HG02981 (cell line): Measurements from ENCODE around the gene RIT1.

Source experiments
- ATAC-seq: cut with Tn5 transposase; IDR thresholded peaks from one replicate; pipeline ENCODE4 v1.9.1; 2021; ENCODE audit warnings: mild to moderate bottlenecking, moderate library complexity; ENCODE audit not compliant: unreplicated experiment

The RIT1 gene

GRCh38 chr1:155911156-155912055 lies at the start of gene RIT1:
Gene RIT1, minus strand, starts transcription at chr1:155911349. Its CDS starts 588 bp downstream, at chr1:155910761.
- peak; percentile 87 for ATAC-seq

GRCh38 chr1:155960081-155960745 lies 49.1 kb upstream of the RIT1 start:
- no peak for ATAC-seq

GRCh38 chr1:155957411-155957915 lies 46.3 kb upstream of the RIT1 start:
- ATAC-seq = no peak

- no peak for ATAC-seq
Measured at GRCh38 chr1:155954645-155955044, 43.5 kb upstream of the RIT1 start.

GRCh38 chr1:155952505-155952890 lies 41.3 kb upstream of the RIT1 start:
- ATAC-seq = no peak

DNA sequence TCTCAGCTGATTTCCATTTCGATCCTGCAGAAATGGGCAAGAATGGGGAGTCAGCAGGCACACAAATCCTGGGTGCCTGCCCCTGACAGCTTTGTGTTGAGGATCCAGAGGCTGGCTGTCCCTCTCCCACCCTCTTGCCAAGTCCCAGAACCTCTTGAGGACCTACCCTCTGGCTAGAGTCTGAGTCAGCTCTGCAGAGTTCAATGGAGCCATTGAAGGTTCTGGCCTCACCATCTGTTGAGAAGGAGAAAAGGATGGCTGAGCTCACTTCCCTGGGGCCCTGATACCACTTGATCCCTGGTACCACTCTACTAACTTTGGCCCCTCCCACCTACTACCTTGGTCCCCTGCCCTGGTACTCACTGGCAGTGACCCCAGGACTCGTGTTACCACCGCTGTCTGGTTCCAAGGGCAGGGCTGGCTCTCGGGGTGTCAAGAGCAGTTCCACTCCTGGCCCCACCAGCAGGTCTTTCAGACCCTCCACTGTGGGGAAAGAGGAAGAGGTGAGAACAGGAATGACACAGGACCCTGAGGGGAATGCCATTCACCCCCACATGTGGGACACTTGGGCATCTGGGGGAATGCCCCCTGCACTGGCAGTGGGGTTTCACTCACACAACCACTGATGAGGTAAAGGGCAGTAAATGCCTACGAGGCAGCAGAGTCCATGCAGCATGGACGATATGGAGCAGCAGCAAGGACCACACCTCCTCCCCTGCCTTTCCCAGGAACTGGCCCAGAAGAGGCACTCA lies 40.8 kb upstream of the RIT1 start:
- ATAC-seq = no peak

- no peak for ATAC-seq
Measured at GRCh38 chr1:155950829-155951228, 39.7 kb upstream of the RIT1 start.

DNA sequence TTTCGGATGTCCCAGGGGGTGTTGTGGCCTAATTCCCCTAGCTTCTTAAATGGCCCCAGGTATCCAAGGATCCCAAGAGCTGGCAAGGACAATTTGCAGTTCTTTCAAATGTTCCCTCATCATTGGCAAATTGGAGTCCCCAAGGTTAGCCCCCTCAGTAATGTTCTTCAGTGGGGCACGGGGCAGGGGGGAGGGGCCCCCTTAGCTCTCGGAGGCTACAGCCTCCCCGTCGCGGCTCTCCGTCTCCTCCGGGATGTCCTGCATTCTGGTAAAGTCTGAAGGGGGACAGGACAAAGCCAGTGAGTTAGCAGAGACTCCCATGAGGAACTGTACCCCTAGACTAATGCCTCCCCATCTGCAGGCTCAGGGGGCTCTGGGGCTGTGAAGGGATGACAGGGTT lies 36.6 kb upstream of the RIT1 start:
- no peak for ATAC-seq

- no peak for ATAC-seq
Measured at GRCh38 chr1:155947292-155947691, 36.1 kb upstream of the RIT1 start.

- ATAC-seq = no peak
Measured at GRCh38 chr1:155946633-155947219, 35.6 kb upstream of the RIT1 start.

DNA sequence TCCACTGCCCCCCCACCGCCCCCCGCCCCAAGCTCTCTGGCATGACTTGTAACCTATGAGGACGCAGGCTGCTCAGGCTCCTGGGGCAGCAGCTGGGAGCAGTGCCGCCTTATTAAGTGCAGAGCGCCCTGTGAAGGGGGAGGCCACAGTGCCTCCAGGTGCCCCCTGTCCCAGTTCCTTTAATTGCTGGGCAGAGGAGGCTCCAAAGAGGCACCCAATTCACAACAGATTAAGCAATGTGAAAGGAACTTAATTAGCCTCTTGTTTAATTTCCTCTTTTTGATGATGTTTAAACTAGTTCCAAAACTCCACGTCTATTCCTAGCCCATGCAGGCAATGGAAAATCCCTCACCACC lies 33.3 kb upstream of the RIT1 start:
- no peak for ATAC-seq

GRCh38 chr1:155942578-155943141 lies 31.5 kb upstream of the RIT1 start:
- ATAC-seq = no peak

- no peak for ATAC-seq
Measured at GRCh38 chr1:155941845-155942531, 30.8 kb upstream of the RIT1 start.

- no peak for ATAC-seq
Measured at GRCh38 chr1:155940993-155941844, 30.1 kb upstream of the RIT1 start, which contains the start of gene RXFP4. Gene RXFP4, plus strand, starts transcription at chr1:155941638. Its CDS starts 72 bp downstream, at chr1:155941710.

- no peak for ATAC-seq
Measured at GRCh38 chr1:155940482-155940992, 29.4 kb upstream of the RIT1 start.

DNA sequence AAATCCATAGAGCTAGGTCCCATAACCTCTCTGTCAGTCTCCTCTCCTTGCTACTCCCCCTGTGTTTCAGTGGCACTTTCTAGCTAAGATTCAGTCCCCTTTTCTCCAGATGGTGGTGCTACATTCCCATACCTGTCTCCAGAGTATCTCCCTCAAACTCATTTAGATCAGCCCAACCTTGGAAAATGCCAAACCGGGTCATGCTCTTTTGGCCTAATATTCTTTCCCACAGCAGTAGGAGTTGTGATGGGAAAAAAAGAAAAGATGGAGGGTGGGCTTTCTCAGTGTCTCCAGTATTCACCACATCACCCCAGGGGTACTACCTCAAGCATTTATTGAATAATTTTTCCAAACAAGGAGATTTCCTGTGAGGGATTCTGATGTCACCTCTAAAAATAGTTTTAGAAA lies 27.1 kb upstream of the RIT1 start:
- ATAC-seq = no peak

DNA sequence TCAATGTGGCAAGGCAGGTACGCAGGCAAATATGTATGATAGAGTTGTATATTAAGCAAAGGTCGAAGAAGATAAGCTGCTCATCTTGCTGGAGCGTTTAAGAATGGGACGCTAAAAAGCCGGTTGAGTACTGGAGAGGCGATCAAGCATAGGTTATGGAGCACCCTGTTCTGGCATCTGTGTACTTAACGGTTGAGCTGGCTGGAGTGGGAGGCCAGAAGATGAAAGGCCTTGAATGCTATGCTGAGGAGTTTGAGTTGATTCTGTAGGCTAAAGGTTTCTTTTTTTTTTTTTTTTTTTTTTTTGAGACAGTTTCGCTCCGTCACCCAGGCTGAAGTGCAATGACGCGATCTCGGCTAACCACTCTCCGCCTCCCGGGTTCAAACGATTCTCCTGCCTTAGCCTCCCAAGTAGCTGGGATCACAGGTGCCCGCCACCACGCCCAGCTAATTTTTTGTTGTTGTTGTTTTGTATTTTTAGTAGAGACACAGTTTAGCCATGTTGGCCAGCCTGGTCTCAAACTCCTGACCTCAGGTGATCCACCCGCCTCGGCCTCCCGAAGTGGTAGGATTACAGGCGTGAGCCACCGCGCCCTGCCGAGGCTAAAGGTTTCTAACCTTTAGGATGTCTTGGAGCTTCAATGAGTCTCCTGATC lies 23.9 kb upstream of the RIT1 start:
- ATAC-seq = no peak
